Thyroid gland (tissue), 4 donors: ENCODE results near the gene VPS26B.

Source experiments
- POLR2A ChIP-seq, 2 donors: fragments of 450-650 bp; IDR thresholded peaks; one replicate each; pipeline ENCODE4 v1.6.1; 2017; ENCODE audit warnings: antibody characterized with exemption in 2 of 2, mild to moderate bottlenecking in 2 of 2, moderate library complexity in 1 of 2
- TF ChIP-seq, protein P1 (sequence below), 6 experiments: fragments of 200-600 bp in 3 of 6; fragments of 450-650 bp in 3 of 6; sonication (generic) in 3 of 6; IDR thresholded peaks; one replicate each; pipeline ENCODE4 v1.5.1; 2016 to 2019; ENCODE audit warnings: antibody characterized with exemption in 6 of 6, mild to moderate bottlenecking in 2 of 6, inconsistent platforms in 1 of 6, moderate library complexity in 1 of 6

DNA sequence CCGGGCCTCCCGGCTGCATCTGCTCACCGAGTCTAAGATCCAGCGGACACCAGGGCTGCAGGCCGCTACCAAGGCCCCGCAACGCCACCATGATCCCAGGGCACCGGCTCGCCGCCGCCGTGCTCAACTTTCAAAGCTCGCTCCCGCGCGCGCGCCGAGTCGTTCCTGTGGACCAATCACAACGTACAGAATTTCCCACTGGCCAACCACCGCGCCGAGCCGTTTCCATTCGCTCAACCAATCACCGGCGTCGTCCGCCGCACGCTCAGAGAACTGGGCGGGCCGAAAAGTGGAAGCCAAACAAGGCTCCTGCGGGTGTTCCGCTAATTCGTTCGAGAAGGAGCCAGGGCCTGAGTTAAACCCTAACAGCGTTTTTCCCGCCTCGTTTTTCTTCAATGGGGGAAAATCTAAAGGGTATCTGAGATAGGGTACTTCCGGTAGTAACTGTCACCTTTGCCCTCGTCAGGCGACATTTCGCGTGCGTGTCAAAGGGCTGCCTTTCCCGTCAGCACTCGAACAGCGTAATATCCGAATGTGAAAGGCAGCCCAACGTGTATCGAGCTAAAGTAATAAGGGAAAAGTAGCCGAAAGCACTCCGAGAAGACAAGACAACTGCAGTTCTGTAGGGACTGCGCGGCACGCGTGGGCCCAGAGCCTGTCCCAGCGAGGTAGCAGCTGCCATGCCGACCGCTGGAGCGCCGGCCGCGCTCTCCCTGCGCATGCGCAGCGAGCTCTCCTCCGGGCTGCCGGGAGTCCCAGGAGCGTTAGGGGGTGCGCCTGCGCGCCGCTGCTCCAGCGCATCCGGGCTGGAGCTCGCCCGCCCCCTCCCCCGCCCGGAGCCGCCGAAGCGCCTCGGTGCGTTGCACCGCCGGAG, at the start of gene VPS26B, which contains the start of gene NCAPD3:
- TF ChIP-seq, protein P1, sequence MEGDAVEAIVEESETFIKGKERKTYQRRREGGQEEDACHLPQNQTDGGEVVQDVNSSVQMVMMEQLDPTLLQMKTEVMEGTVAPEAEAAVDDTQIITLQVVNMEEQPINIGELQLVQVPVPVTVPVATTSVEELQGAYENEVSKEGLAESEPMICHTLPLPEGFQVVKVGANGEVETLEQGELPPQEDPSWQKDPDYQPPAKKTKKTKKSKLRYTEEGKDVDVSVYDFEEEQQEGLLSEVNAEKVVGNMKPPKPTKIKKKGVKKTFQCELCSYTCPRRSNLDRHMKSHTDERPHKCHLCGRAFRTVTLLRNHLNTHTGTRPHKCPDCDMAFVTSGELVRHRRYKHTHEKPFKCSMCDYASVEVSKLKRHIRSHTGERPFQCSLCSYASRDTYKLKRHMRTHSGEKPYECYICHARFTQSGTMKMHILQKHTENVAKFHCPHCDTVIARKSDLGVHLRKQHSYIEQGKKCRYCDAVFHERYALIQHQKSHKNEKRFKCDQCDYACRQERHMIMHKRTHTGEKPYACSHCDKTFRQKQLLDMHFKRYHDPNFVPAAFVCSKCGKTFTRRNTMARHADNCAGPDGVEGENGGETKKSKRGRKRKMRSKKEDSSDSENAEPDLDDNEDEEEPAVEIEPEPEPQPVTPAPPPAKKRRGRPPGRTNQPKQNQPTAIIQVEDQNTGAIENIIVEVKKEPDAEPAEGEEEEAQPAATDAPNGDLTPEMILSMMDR (IDR thresholded peaks at IDR 0.05) = peak in 1 of 6 experiments; percentile 21
- TF ChIP-seq POLR2A (IDR thresholded peaks at IDR 0.05) = peak; percentile 98 to 99
